ENCODE results near the gene BUD31. TPM values are rescaled to one million over a fixed set of nuclear protein-coding genes. Genes with fewer than 3 reads are reported as not detected.

Gene BUD31
- total RNA-seq, 4 donors from 2014 or later: 55.9 to 87.3 (median 75.8) TPM

- H3K36me3 ChIP-seq: peaks cover 0 to 87% (median 7%) of the 10 kb centered on the region in 3 donors
- 91 to 92% methylated on average over 8 of the region's 8 CpGs for WGBS, 2 donors
- TF ChIP-seq CTCF (IDR thresholded peaks at IDR 0.05): peak in 1 of 5 experiments; percentile 6
- TF ChIP-seq EP300 (IDR thresholded peaks at IDR 0.05): no peak
These were observed 50.3 kb downstream of the BUD31 start for GRCh38 chr7:99459087-99459486.

GRCh38 chr7:99460651-99461050, 51.9 kb downstream of the BUD31 start:
- H3K36me3 ChIP-seq: peaks cover 0 to 75% (median 7%) of the 10 kb centered on the region in 3 donors
- WGBS, 2 donors: 89 to 90% methylated on average over 11 of the region's 11 CpGs
- H3K27ac ChIP-seq: no peak overlapping the region
- no peak overlapping the region for H3K4me3 ChIP-seq
- no peak for DNase-seq (ENCODE audit: low spot score in 2 of 2)
- peaks cover 0 to 60% (median 8%) of the 10 kb centered on the region in 4 donors for H3K4me1 ChIP-seq
- TF ChIP-seq CTCF (IDR thresholded peaks at IDR 0.05) (no peak), EP300 (IDR thresholded peaks at IDR 0.05) (no peak), POLR2A (IDR thresholded peaks at IDR 0.05) (no peak)
- H3K27me3 ChIP-seq: no peaks in the 10 kb centered on the region
- no peaks in the 10 kb centered on the region for H3K9me3 ChIP-seq

More at GRCh38 chr7:99459087-99459486, 50.3 kb downstream of the BUD31 start:
- H3K4me3 ChIP-seq: no peak overlapping the region
- no peaks in the 10 kb centered on the region for H3K27me3 ChIP-seq
- no peaks in the 10 kb centered on the region for H3K9me3 ChIP-seq
- no peak for DNase-seq (ENCODE audit: low spot score in 2 of 2)
- no peak overlapping the region for H3K27ac ChIP-seq
- peaks cover 0 to 45% (median 0%) of the 10 kb centered on the region in 4 donors for H3K4me1 ChIP-seq

GRCh38 chr7:99461221-99461620, 52.5 kb downstream of the BUD31 start:
- peaks cover 0 to 70% (median 7%) of the 10 kb centered on the region in 3 donors for H3K36me3 ChIP-seq
- TF ChIP-seq POLR2A (IDR thresholded peaks at IDR 0.05): no peak
- TF ChIP-seq EP300 (IDR thresholded peaks at IDR 0.05): no peak
- TF ChIP-seq CTCF (IDR thresholded peaks at IDR 0.05): no peak
- no peak overlapping the region for H3K4me3 ChIP-seq
- H3K27ac ChIP-seq: no peak overlapping the region
- 91 to 94% methylated on average over 2 of the region's 2 CpGs for WGBS, 2 donors
- peaks cover 0 to 60% (median 8%) of the 10 kb centered on the region in 4 donors for H3K4me1 ChIP-seq
- DNase-seq (ENCODE audit: low spot score in 2 of 2): no peak
- H3K9me3 ChIP-seq: no peaks in the 10 kb centered on the region
- H3K27me3 ChIP-seq: no peaks in the 10 kb centered on the region

- Histone ChIP-seq H3K9me3 (no peaks in the 10 kb centered on the region), H3K4me1 (peaks cover 0 to 51% (median 8%) of the 10 kb centered on the region in 4 donors), H3K4me3 (peak overlapping the region; percentile 81 to 96 (median 90)), H3K27ac (peak overlapping the region; percentile 59 to 90 (median 88)), H3K27me3 (no peaks in the 10 kb centered on the region), H3K36me3 (peaks cover 0 to 28% (median 0%) of the 10 kb centered on the region in 3 donors)
- DNase-seq (ENCODE audit: low spot score in 2 of 2): no peak
- TF ChIP-seq EP300 (IDR thresholded peaks at IDR 0.05) (no peak), POLR2A (IDR thresholded peaks at IDR 0.05) (no peak), CTCF (IDR thresholded peaks at IDR 0.05) (no peak)
- 3 to 6% methylated on average over 9 of the region's 9 CpGs for WGBS, 2 donors
These were observed 56.6 kb downstream of the BUD31 start for GRCh38 chr7:99465421-99465768.

- Histone ChIP-seq H3K36me3 (peaks cover 0 to 11% (median 0%) of the 10 kb centered on the region in 3 donors), H3K27ac (no peak overlapping the region), H3K9me3 (no peaks in the 10 kb centered on the region), H3K4me3 (no peak overlapping the region), H3K4me1 (peaks cover 0 to 35% (median 13%) of the 10 kb centered on the region in 4 donors), H3K27me3 (no peaks in the 10 kb centered on the region)
- WGBS, 2 donors: 81 to 86% methylated on average over 26 to 27 of the region's 29 CpGs
- no peak for DNase-seq (ENCODE audit: low spot score in 2 of 2)
- TF ChIP-seq CTCF (IDR thresholded peaks at IDR 0.05) (no peak), POLR2A (IDR thresholded peaks at IDR 0.05) (no peak), EP300 (IDR thresholded peaks at IDR 0.05) (no peak)
These were observed 59.7 kb downstream of the BUD31 start for GRCh38 chr7:99468336-99468918.

Other genes starting within 250 kb of the BUD31 start
- 1 to 10 TPM in 1 of 4 donors, not detected in 3; 1.2 TPM for gene KPNA7, start 200.9 kb upstream of the BUD31 start, total RNA-seq
- not detected for gene MYH16, start 136.1 kb upstream of the BUD31 start, total RNA-seq
- 100 to 1,000 TPM in 3 of 4 donors, 10 to 100 TPM in 1; 92.2 to 151 (median 118) TPM for gene ARPC1A, start 83.1 kb upstream of the BUD31 start, total RNA-seq
- 100 to 1,000 TPM; 178 to 337 (median 306) TPM for gene ARPC1B, start 34.2 kb upstream of the BUD31 start, total RNA-seq
- gene PDAP1, start 372 bp upstream of the BUD31 start, total RNA-seq: 100 to 1,000 TPM in 1 of 4 donors, 10 to 100 TPM in 3; 65.4 to 107 (median 68.8) TPM
- 10 to 100 TPM in 2 of 4 donors, 1 to 10 TPM in 2; 6.9 to 10.8 (median 9.5) TPM for gene PTCD1, start 29.8 kb downstream of the BUD31 start, total RNA-seq
- gene CPSF4, start 30.0 kb downstream of the BUD31 start, total RNA-seq: 10 to 100 TPM; 34.3 to 77.9 (median 50.1) TPM
- 100 to 1,000 TPM; 127 to 656 (median 375) TPM for gene ATP5MF, start 57.2 kb downstream of the BUD31 start, total RNA-seq
- gene ZNF789, start 63.9 kb downstream of the BUD31 start, total RNA-seq: 10 to 100 TPM in 3 of 4 donors, 1 to 10 TPM in 1; 7.4 to 16.5 (median 12.1) TPM
- 10 to 100 TPM; 36.9 to 47.3 (median 44.5) TPM for gene ZNF394, start 91.3 kb downstream of the BUD31 start, total RNA-seq
- gene ZKSCAN5, start 95.7 kb downstream of the BUD31 start, total RNA-seq: 10 to 100 TPM in 2 of 4 donors, 1 to 10 TPM in 2; 9.0 to 11.7 (median 9.9) TPM
- gene FAM200A, start 143.1 kb downstream of the BUD31 start, total RNA-seq: 1 to 10 TPM; 4.8 to 8.8 (median 5.6) TPM
- gene ZNF655, start 149.7 kb downstream of the BUD31 start, total RNA-seq: 100 to 1,000 TPM in 2 of 4 donors, 10 to 100 TPM in 2; 90.8 to 140 (median 104) TPM
- gene TMEM225B, start 189.3 kb downstream of the BUD31 start, total RNA-seq: 1 to 10 TPM in 3 of 4 donors, not detected in 1; 1.2 to 1.8 (median 1.5) TPM
- 10 to 100 TPM; 23.2 to 34.1 (median 30.2) TPM for gene ZSCAN25, start 208.0 kb downstream of the BUD31 start, total RNA-seq